Activated CD4-positive, alpha-beta T cell treated with anti-CD3 and anti-CD28 coated beads for 48 hours (primary cell): ENCODE data around the gene RNF215.

ENCODE experiments used
- DNase-seq: peaks from one replicate; pipeline ENCODE4 v3.0.0-alpha.2; 2020

RNF215 gene

DNA sequence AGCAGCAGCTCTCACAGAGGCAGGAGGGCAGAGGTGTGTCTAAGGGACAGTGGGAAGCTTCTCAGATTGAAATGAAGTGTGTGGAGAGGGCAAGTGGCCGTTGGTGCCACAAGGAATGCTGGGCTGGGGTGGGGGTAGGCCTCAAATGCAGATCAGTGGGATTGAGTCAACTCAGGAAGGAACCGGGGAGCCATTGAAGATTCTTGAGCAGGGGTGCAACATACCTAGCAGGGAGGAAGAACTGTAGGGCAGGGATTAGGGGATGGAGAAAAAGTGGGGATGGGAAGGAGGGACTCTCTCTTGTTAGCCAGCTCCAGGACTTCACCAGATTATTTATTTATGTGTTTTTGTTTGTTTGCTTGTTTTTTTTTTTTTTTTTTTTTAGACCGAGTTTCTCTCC, 6.7 kb upstream of the RNF215 start:
- DNase-seq, result no peak

GRCh38 chr22:30393322-30393680, 6.1 kb upstream of the RNF215 start:
- DNase-seq, result no peak

GRCh38 chr22:30392661-30393321, 5.6 kb upstream of the RNF215 start:
- no peak for DNase-seq

DNA sequence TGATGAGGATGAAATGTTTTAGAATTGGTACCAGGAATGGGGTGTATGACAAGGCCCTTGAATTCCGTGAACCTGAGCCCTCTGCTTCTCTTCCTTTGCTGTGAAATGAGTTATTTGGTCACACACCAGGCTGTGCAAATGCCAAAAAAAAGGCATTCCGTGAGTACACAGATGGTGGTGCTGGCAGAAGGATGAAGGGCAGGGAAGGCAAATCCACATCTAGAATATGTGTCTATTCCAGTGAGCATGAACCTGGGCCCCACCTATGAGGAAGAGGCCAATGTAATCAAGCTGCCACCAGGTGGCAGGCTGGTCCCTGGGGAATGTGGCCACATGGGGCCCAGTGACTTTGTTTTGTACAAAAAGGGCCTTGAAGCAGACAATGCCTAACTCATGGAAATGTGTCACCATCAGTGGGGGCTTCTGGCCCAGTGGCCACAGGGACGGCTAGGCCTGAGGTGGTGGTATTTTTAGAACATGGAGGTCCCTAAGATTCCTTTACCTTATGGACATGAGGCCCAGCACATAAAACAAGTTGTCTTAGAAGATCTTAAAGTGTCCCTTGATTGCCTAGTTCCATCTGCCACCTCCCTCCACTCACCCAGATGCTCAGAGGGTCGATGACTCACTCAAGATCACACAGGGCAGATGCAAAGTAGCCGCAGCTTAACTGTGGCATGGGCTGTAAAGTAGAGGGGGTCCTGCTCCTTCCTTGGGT, 3.9 kb upstream of the RNF215 start:
- DNase-seq, result peak; percentile 87

DNA sequence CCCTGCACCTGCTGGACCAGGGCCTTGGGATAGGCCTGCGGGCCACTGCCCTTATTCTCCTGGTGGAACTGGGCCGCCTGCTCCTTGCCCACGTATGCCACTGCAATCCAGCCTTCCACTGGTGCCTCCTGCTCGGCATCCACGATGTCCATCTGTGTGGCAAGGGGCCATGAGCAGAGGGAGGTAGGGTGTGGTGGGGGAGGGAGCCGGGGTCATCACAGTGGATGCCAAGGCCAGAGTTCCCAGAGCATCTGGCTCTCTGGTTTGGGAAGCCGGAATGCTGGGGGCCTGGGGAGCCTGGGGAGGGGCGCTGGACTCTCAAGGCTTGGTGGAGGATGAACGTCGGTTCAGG, 627 bp downstream of the RNF215 start:
- DNase-seq, result no peak

GRCh38 chr22:30385942-30386341, 1.3 kb downstream of the RNF215 start:
- DNase-seq, result no peak

DNA sequence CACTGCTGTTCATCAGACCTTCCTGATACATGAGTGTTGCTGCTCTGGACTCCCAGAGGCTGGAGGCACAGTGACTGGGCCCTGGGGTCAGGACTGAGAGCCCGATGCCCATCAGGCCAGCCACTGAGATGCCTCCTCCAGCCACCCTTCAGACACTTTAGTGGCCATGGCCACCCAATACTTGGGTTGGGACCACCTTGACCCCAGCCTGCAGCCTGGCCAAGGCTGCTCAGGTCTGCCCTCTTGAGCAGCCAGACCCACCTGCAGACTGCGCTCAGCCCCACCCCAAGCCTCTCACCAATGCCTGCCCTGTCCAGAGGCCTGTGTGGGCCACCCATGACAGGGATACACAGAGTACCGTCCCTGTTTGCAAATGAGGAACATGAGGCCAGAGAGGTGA, 4.2 kb downstream of the RNF215 start:
- no peak for DNase-seq

- DNase-seq, result no peak
These were observed 4.9 kb downstream of the RNF215 start for GRCh38 chr22:30382340-30382739.

DNA sequence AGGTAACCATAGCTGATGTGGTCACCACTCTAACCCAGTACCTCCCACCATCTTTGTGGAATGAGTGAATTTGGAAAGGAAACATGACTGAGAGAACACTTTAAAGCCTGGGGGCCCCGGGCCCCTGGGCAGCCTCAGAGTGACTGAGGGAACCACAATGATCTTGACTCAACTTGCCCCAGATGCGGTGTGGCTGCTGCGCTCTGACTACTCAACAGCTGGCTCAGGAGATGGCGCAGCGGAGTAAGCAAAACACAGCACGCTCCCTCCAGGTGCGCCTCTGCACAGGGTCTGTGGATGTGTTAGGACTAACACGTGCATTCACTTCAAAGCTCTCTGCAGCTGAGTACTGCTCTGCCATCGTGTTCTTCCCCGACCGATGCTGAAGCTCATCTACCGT, 5.9 kb downstream of the RNF215 start:
- DNase-seq, result peak; percentile 61

DNA sequence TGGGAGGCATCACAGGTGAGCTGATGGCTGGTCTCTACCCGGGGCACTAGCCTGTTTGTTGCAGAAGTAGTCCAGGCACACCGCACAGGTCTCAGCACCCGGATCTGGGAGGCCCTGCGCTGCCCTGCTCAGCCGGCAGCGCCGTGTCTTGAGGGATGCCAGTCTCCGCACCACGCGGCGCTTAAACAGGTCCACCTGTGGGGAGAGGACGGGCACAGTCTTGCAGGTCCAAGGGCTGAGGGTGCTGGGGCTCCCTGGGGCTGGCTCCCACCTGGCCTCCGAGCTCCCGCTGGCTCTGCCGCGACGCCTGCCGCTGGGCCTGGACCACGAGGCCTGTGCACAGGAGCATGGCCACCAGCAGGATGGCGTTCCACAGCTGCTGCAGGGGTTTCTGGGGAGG, 7.2 kb downstream of the RNF215 start:
- no peak for DNase-seq

- no peak for DNase-seq
These were observed 11.8 kb downstream of the RNF215 start for GRCh38 chr22:30375312-30375849.

DNA sequence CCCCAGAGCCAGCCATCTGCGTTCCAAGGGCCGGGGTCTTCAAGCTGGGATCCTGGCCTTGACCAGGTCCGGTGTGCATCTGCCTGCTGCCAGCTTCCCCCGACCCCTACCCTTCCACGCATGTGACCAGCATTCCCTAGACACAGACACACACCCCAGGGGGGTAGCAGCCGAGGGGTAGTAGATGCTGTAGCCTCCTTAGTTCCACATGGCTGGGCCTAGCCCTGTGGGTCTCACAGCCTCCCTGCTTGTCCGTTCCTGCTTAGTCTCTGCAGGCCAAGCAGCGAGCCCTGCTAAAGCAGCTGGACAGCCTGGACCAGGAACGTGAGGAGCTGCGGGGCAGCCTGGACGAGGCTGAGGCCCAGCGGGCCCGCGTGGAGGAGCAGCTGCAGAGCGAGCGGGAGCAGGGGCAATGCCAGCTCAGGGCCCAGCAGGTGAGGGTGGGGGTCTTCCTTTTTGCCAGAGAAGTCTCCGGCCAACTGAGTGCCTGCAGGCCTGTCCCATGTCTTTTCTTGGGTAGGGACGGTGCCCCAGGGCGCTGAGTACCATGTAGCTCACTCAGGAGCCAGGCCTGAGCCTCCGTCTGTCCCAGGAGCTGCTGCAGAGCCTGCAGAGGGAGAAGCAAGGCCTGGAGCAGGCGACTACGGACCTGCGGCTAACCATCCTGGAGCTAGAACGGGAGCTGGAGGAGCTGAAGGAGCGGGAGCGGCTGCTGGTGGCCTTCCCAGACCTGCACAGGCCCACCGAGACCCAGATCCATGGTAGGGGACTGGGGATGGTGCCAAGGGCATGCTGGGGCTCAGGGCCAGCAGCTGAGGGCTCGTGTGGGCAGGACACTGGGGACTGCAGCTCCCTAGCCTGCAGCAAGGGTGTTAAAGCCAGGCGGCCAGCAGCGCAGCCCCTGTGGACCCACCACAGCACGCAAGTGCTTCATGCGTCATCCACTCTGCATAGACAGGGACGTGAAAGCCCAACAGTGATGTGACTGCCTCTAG, 13.6 kb downstream of the RNF215 start:
- DNase-seq, result no peak

DNA sequence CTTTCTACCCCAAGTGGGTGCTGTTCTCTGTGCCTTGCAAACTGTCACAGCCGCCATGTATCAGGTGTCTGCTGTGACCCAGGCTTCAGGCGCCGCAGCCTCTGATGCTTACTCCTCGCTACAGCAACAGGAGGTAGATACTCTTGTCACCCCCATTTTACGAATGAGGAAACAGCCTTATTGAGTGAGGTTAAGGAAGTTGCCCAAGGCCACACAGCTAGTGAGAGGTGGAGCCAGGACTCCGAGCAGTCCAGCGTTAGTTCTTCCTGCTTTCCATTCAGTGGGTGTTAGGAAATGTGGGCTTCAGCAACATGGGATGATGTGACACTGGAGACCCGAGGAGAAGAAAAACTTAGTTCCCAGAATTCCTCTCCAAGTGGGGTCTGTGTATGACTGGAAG, 14.3 kb downstream of the RNF215 start:
- no peak for DNase-seq

- DNase-seq, result no peak
These were observed 15.2 kb downstream of the RNF215 start for GRCh38 chr22:30371981-30372380.

DNA sequence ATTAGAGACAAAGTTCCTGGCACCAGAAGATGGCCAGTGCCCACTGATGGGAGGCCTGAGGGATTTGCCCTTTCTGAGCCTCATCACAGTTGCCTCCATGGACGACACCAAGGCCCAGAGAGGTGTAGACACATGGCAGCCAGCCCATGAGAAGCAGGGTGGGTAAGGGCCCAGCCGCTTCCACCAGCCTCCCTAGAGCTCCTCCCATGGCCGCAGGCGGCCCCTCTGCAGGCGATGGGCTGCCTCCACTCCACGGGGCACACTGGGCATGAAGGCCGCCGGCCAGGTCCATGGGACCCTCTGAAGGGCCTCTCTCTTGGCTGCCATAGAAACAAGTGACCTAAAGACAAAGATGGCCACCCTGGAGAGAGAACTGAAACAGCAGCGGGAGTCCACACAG, 15.9 kb downstream of the RNF215 start:
- no peak for DNase-seq

DNA sequence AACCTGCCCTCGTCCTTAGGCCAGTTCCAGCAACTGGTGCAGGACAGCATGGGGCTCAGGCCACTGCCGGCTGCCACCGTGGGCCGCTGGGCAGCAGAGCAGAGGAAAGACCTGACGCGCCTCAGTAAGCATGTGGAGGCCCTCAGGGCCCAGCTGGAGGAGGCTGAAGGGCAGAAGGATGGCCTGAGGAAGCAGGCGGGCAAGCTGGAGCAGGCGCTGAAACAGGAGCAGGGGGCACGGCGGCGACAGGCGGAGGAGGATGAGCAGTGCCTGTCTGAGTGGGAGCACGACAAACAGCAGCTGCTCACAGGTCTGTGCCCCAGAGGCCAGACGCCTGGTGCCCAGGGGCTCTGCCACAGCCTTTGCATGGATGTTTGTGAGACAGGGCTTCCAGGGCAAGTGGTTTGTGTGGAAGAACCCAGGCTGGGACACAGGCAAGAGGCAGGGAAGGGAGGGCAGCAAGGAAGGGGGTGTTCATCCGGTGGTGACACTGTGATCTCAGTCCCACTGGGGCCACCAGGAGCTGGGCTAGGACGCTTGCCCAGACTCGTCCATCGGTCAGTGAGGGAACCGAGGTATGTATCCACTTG, 16.5 kb downstream of the RNF215 start:
- DNase-seq, result no peak

- no peak for DNase-seq
These were observed 18.8 kb downstream of the RNF215 start for GRCh38 chr22:30368420-30368819.

DNA sequence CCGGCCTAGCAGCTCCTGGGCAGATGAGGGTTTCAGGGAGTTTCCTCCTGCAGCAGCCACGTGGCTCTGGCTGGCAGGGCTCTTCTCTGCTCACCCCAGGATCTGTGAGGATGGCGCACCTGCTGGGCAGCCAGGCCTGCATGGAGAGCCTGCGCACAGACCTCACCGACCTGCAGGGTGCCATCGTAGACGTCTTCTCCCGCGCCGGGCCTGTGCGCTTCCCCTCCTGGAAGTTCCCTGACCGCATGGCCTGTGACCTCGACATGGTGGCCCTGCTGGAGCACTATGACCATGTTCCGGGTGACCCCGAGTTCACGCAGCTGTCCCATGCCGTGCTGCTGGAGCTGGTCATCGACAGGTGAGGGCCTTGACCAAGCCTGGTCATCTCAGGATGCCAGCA, 21.3 kb downstream of the RNF215 start:
- no peak for DNase-seq

GRCh38 chr22:30362651-30363281, 24.4 kb downstream of the RNF215 start:
- DNase-seq, result no peak

- DNase-seq, result no peak
These were observed 25.1 kb downstream of the RNF215 start for GRCh38 chr22:30361916-30362650.

DNA sequence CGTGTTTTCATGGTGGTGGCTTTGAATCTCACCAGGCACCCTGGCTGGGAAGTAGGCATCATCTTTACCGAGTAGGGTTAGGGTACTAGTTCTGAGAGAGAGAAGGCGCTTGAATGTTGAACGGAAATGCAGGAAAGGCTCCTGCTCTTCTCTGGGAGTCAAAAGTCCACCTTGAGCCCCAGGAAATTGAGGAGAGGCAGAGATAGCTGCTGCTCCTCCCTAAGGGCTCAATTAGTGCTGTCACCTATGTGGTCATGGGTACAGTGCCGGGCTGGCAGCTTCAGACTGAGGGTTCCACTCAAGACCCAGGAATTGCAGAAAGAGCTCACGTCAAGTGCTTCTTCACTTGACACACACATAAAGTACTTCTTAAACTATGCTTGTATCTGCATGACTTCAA, 28.7 kb downstream of the RNF215 start:
- no peak for DNase-seq

GRCh38 chr22:30357650-30358215, 29.5 kb downstream of the RNF215 start:
- no peak for DNase-seq
